Uterus (tissue), 4 donors: Measurements from ENCODE around the gene XIST. TPM values are rescaled to one million over a fixed set of nuclear protein-coding genes. Genes with fewer than 3 reads are reported as not detected.
"Not testable (repeated sequence)": the region's sequence is repeated elsewhere in the genome, so short reads cannot be mapped to it uniquely, and the experiment has no call there.

Experiments used
- DNase-seq, 2 donors: peaks; one replicate each; pipeline ENCODE4 v3.0.0-alpha.2; 2019 to 2020
- H3K27ac ChIP-seq, 2 donors: fragments of 200-600 bp; sonication (generic); 1 replicate in 1 of 2; 2 replicates in 1 of 2; pipeline ENCODE4 v1.5.1; 2016 to 2018
- H3K27me3 ChIP-seq, 2 donors: fragments of 200-600 bp; sonication (generic); one replicate each; pipeline ENCODE4 v1.5.1; 2018 to 2019; ENCODE audit warnings: control low read depth in 1 of 2
- H3K36me3 ChIP-seq, 2 donors: fragments of 200-600 bp; sonication (generic); one replicate each; pipeline ENCODE4 v1.5.1; 2019; ENCODE audit warnings: control low read depth in 1 of 2
- H3K4me1 ChIP-seq, 2 donors: fragments of 200-600 bp; sonication (generic); one replicate each; pipeline ENCODE4 v1.5.1; 2018 to 2019; ENCODE audit warnings: control low read depth in 1 of 2
- H3K4me3 ChIP-seq, 2 donors: fragments of 200-600 bp; sonication (generic); 1 replicate in 1 of 2; 2 replicates in 1 of 2; pipeline ENCODE4 v1.5.1; 2018 to 2019; ENCODE audit warnings: mild to moderate bottlenecking in 1 of 2
- H3K9me3 ChIP-seq, 2 donors: fragments of 200-600 bp; sonication (generic); one replicate each; pipeline ENCODE4 v1.5.1; 2019; ENCODE audit warnings: control low read depth in 1 of 2
- CTCF ChIP-seq, 4 experiments: fragments of 200-600 bp in 2 of 4; fragments of 450-650 bp in 2 of 4; sonication (generic) in 2 of 4; IDR thresholded peaks; one replicate each; pipeline ENCODE4 v1.5.1; 2016 to 2019; ENCODE audit warnings: antibody characterized with exemption in 4 of 4, mild to moderate bottlenecking in 2 of 4, moderate library complexity in 1 of 4
- POLR2A ChIP-seq, 2 donors: fragments of 450-650 bp; IDR thresholded peaks; one replicate each; pipeline ENCODE4 v1.6.1; 2016; ENCODE audit warnings: antibody characterized with exemption in 2 of 2, mild to moderate bottlenecking in 1 of 2, moderate library complexity in 1 of 2
- intact Hi-C: fragments of 100-400 bp; cut with DNase I; formaldehyde crosslinking; loops from one replicate; pipeline ENCODE4 v1.15.1; 2023; ENCODE audit warnings: low total_unique reads
- total RNA-seq, 4 donors: library from RNA; depleted of rRNA in 3 of 4; stranded (reverse); fragments of >200 nt in 3 of 4; gene quantifications; one replicate each; pipeline versions ENCODE4 v1.1.0 to v1.2.4, GENCODE V29; 2014 to 2023
- donor health status: DM: yes; HTN: yes; CAD: no.

The XIST gene
- 100 to 1,000 TPM; 191 to 525 (median 404) TPM for total RNA-seq

- intact Hi-C loops = no loop called here
- Histone ChIP-seq H3K36me3 (no peaks in the 10 kb centered on the region), H3K27me3 (no peaks in the 10 kb centered on the region), H3K9me3 (no peaks in the 10 kb centered on the region), H3K27ac (peak within 1 kb of the TSS; percentile 83), H3K4me1 (no peaks in the 10 kb centered on the region), H3K4me3 (peak within 1 kb of the TSS; percentile 39 to 45)
- DNase-seq = peak; percentile 80 to 82
- peak; percentile 30 to 35 for TF ChIP-seq POLR2A (IDR thresholded peaks at IDR 0.05)
- TF ChIP-seq CTCF (IDR thresholded peaks at IDR 0.05) = no peak
Measured at GRCh38 chrX:73852467-73852866, at the start of gene XIST. XIST (minus strand) TSS chrX:73852714.

- H3K27me3 ChIP-seq, H3K27ac ChIP-seq, H3K4me3 ChIP-seq, H3K36me3 ChIP-seq, H3K9me3 ChIP-seq, H3K4me1 ChIP-seq, intact Hi-C loops, DNase-seq: not testable (repeated sequence)
Measured at GRCh38 chrX:73898315-73898714, 45.8 kb upstream of the XIST start.

- H3K9me3 ChIP-seq, H3K36me3 ChIP-seq, H3K27ac ChIP-seq, H3K4me3 ChIP-seq, intact Hi-C loops, DNase-seq, H3K27me3 ChIP-seq, H3K4me1 ChIP-seq: not testable (repeated sequence)
Measured at GRCh38 chrX:73892515-73893090, 40.1 kb upstream of the XIST start.

- H3K4me3 ChIP-seq, H3K27ac ChIP-seq, H3K27me3 ChIP-seq, DNase-seq, intact Hi-C loops, H3K36me3 ChIP-seq, H3K9me3 ChIP-seq, H3K4me1 ChIP-seq: not testable (repeated sequence)
Measured at GRCh38 chrX:73882260-73882659, 29.7 kb upstream of the XIST start.

GRCh38 chrX:73877687-73878086 is 25.2 kb upstream of the XIST start:
- no peak for DNase-seq
- TF ChIP-seq POLR2A (IDR thresholded peaks at IDR 0.05) (no peak), CTCF (IDR thresholded peaks at IDR 0.05) (no peak)
- Histone ChIP-seq H3K9me3 (no peaks in the 10 kb centered on the region), H3K27ac (no peak overlapping the region), H3K27me3 (no peaks in the 10 kb centered on the region), H3K36me3 (no peaks in the 10 kb centered on the region), H3K4me3 (no peak overlapping the region), H3K4me1 (no peaks in the 10 kb centered on the region)
- intact Hi-C loops = no loop called here

- Histone ChIP-seq H3K4me1 (no peaks in the 10 kb centered on the region), H3K9me3 (no peaks in the 10 kb centered on the region), H3K27ac (no peak overlapping the region), H3K27me3 (no peaks in the 10 kb centered on the region), H3K36me3 (no peaks in the 10 kb centered on the region), H3K4me3 (no peak overlapping the region)
- TF ChIP-seq POLR2A (IDR thresholded peaks at IDR 0.05) (no peak), CTCF (IDR thresholded peaks at IDR 0.05) (no peak)
- DNase-seq = no peak
- intact Hi-C loops = no loop called here
Measured at GRCh38 chrX:73876911-73877310, 24.4 kb upstream of the XIST start.

GRCh38 chrX:73868916-73869315 is 16.4 kb upstream of the XIST start:
- intact Hi-C loops = no loop called here
- H3K36me3 ChIP-seq = no peaks in the 10 kb centered on the region
- no peaks in the 10 kb centered on the region for H3K4me1 ChIP-seq
- H3K27me3 ChIP-seq = no peaks in the 10 kb centered on the region
- H3K4me3 ChIP-seq = no peak overlapping the region
- no peak for TF ChIP-seq POLR2A (IDR thresholded peaks at IDR 0.05)
- no peak for TF ChIP-seq CTCF (IDR thresholded peaks at IDR 0.05)
- H3K9me3 ChIP-seq = no peaks in the 10 kb centered on the region
- H3K27ac ChIP-seq = no peak overlapping the region
- no peak for DNase-seq
